Gastrocnemius medialis (tissue), 4 donors: ENCODE results near the gene CCL4.
"Not testable (repeated sequence)": the region's sequence is repeated elsewhere in the genome, so short reads cannot be mapped to it uniquely, and the experiment has no call there.

Experiments
- CTCF ChIP-seq, 5 experiments: fragments of 450-650 bp in 3 of 5; fragments of 200-600 bp in 2 of 5; sonication (generic) in 2 of 5; IDR thresholded peaks in 4 of 5; conservative IDR thresholded peaks in 1 of 5; 1 replicate in 4 of 5; 2 replicates in 1 of 5; pipeline ENCODE4 v1.5.1; 2016 to 2019; ENCODE audit warnings: antibody characterized with exemption in 5 of 5, mild to moderate bottlenecking in 3 of 5, moderate library complexity in 3 of 5
- POLR2A ChIP-seq, 2 donors: fragments of 450-650 bp; IDR thresholded peaks; one replicate each; pipeline ENCODE4 v1.6.1; 2017; ENCODE audit warnings: antibody characterized with exemption in 2 of 2, mild to moderate bottlenecking in 2 of 2, moderate library complexity in 2 of 2

GRCh38 chr17:36082482-36083120, 21.0 kb upstream of the CCL4 start:
- TF ChIP-seq CTCF (IDR thresholded peaks at IDR 0.05 in 4 of 5, conservative IDR thresholded peaks at IDR 0.05 in 1 of 5); POLR2A (IDR thresholded peaks at IDR 0.05): not testable (repeated sequence)
